Measurements from ENCODE around the gene CCR6. TPM values are rescaled to one million over a fixed set of nuclear protein-coding genes. Genes with fewer than 3 reads are reported as not detected.

CCR6 gene
- total and polyA plus RNA-seq, 2 donors (not counting 3 experiments of a cell fraction or from before 2014, with no cell fraction given) = not detected

DNA sequence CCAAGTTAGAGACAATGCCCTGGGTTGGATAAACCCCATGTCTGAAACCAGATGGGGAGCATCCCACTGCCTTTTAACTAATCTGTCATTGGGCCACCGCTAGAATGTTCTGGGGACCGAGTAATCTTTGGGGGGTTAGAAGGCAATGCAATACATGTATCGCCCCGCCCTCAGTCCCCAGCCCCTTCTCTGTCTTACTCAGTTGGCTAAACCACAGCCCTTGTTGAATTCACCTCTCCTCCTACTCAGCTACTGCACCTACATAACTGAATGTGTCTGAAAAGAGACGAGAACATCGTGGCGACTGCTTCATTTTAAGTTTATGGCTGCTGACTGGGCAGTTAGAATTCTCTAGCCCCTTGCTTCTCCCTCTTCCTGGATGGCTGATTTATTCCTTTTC lies 15.1 kb upstream of the CCR6 start:
- CTCF ChIA-PET = no interaction called here
- DNase-seq (ENCODE audit: low read depth, low spot score) (no peak), FAIRE-seq (no peak)
- H3K4me2 ChIP-seq (ENCODE audit: insufficient read depth, low read length) = no peak overlapping the region
- POLR2A ChIA-PET = no interaction called here
- no peak overlapping the region for H3K9ac ChIP-seq (replicated peaks; ENCODE audit: extremely low read depth, insufficient read depth, low read length)
- no peak overlapping the region for H3K4me3 ChIP-seq (replicated peaks in 1 of 3; ENCODE audit: insufficient read depth in 1 of 3, low read depth in 1 of 3, low read length in 3 of 3)
- BruUV-seq (replicated peaks) = no TSS peak
- TF ChIP-seq JUN (IDR thresholded peaks at IDR 0.05; ENCODE audit: borderline replicate concordance, insufficient read depth, insufficient read length, low read depth) (no peak), MYC (IDR thresholded peaks at IDR 0.05; ENCODE audit: low read depth, low read length) (no peak), POLR2AphosphoS5 (IDR thresholded peaks at IDR 0.05; ENCODE audit: insufficient read depth, low read depth, low read length) (no peak), POLR2A (IDR thresholded peaks at IDR 0.05; ENCODE audit: low read depth, low read length) (no peak), FOS (IDR thresholded peaks at IDR 0.05; ENCODE audit: borderline replicate concordance, insufficient read depth, low read length) (no peak), EZH2 (IDR thresholded peaks at IDR 0.05; ENCODE audit: borderline replicate concordance, low read depth, low read length, severe bottlenecking) (no peak)
- TF ChIP-seq, protein P1, sequence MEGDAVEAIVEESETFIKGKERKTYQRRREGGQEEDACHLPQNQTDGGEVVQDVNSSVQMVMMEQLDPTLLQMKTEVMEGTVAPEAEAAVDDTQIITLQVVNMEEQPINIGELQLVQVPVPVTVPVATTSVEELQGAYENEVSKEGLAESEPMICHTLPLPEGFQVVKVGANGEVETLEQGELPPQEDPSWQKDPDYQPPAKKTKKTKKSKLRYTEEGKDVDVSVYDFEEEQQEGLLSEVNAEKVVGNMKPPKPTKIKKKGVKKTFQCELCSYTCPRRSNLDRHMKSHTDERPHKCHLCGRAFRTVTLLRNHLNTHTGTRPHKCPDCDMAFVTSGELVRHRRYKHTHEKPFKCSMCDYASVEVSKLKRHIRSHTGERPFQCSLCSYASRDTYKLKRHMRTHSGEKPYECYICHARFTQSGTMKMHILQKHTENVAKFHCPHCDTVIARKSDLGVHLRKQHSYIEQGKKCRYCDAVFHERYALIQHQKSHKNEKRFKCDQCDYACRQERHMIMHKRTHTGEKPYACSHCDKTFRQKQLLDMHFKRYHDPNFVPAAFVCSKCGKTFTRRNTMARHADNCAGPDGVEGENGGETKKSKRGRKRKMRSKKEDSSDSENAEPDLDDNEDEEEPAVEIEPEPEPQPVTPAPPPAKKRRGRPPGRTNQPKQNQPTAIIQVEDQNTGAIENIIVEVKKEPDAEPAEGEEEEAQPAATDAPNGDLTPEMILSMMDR (IDR thresholded peaks at IDR 0.05; ENCODE audit: extremely low read depth in 1 of 2, insufficient read depth in 1 of 2, low read depth in 1 of 2, low read length in 2 of 2) = no peak
- no peaks in the 10 kb centered on the region for H3K4me1 ChIP-seq (ENCODE audit: control insufficient read depth, extremely low read depth, insufficient read depth, low read length)
- no peaks in the 10 kb centered on the region for H3K27me3 ChIP-seq (ENCODE audit: control insufficient read depth in 2 of 2, insufficient read depth in 2 of 2, low read length in 2 of 2)
- H3K9me1 ChIP-seq (replicated peaks; ENCODE audit: control insufficient read depth, extremely low read depth, insufficient read depth, low read length) = no peaks in the 10 kb centered on the region
- intact Hi-C loops (cut with micrococcal nuclease) (no loop called here), dilution Hi-C loops (cut with MboI; ENCODE audit: extremely low pct_ligation_motif_present, low sequenced_read_pairs) (no loop called here)
- H2AFZ ChIP-seq (ENCODE audit: low read depth, low read length) = no peak overlapping the region
- no peaks in the 10 kb centered on the region for H3K9me3 ChIP-seq (replicated peaks; ENCODE audit: control insufficient read depth, insufficient read depth, low read length)
- H3K79me2 ChIP-seq (ENCODE audit: control insufficient read depth, insufficient read depth, low read length) = no peaks in the 10 kb centered on the region
- no peak overlapping the region for H3K27ac ChIP-seq (ENCODE audit: insufficient read depth, low read depth, low read length)
- H3K36me3 ChIP-seq (ENCODE audit: control insufficient read depth in 2 of 2, extremely low read depth in 1 of 2, insufficient read depth in 2 of 2, low read length in 2 of 2) = no peaks in the 10 kb centered on the region
- no peaks in the 10 kb centered on the region for H4K20me1 ChIP-seq (replicated peaks; ENCODE audit: control insufficient read depth, extremely low read depth, insufficient read depth, low read length)

DNA sequence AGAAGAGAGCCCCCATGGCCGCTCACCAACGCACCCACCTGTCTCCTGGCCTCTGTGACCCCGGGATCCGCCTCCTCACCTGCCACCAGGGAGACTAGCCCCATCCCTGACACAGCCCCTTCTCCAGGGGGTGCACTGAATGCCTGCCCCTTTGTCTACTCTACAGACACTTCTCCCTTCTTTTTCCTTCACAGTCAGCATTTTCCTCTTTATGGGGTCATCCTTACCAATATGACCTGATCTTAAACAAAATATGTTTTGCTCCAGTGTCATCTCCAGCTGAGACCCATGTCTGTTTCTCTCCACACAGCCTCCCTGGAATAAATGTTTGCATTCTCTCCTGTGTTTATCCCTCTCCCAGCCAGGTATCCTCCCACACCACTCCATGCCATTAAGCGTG lies 14.6 kb upstream of the CCR6 start:
- Histone ChIP-seq H3K79me2 (ENCODE audit: control insufficient read depth, insufficient read depth, low read length) (no peaks in the 10 kb centered on the region), H3K4me2 (ENCODE audit: insufficient read depth, low read length) (no peak overlapping the region), H3K9ac (replicated peaks; ENCODE audit: extremely low read depth, insufficient read depth, low read length) (no peak overlapping the region), H3K9me3 (replicated peaks; ENCODE audit: control insufficient read depth, insufficient read depth, low read length) (no peaks in the 10 kb centered on the region), H4K20me1 (replicated peaks; ENCODE audit: control insufficient read depth, extremely low read depth, insufficient read depth, low read length) (no peaks in the 10 kb centered on the region), H3K9me1 (replicated peaks; ENCODE audit: control insufficient read depth, extremely low read depth, insufficient read depth, low read length) (no peaks in the 10 kb centered on the region), H2AFZ (ENCODE audit: low read depth, low read length) (no peak overlapping the region), H3K27me3 (ENCODE audit: control insufficient read depth in 2 of 2, insufficient read depth in 2 of 2, low read length in 2 of 2) (no peaks in the 10 kb centered on the region), H3K27ac (ENCODE audit: insufficient read depth, low read depth, low read length) (no peak overlapping the region), H3K4me1 (ENCODE audit: control insufficient read depth, extremely low read depth, insufficient read depth, low read length) (no peaks in the 10 kb centered on the region), H3K36me3 (ENCODE audit: control insufficient read depth in 2 of 2, extremely low read depth in 1 of 2, insufficient read depth in 2 of 2, low read length in 2 of 2) (no peaks in the 10 kb centered on the region), H3K4me3 (replicated peaks in 1 of 3; ENCODE audit: insufficient read depth in 1 of 3, low read depth in 1 of 3, low read length in 3 of 3) (no peak overlapping the region)
- TF ChIP-seq FOS (IDR thresholded peaks at IDR 0.05; ENCODE audit: borderline replicate concordance, insufficient read depth, low read length) = no peak
- TF ChIP-seq JUN (IDR thresholded peaks at IDR 0.05; ENCODE audit: borderline replicate concordance, insufficient read depth, insufficient read length, low read depth) = no peak
- intact Hi-C loops (cut with micrococcal nuclease) = no loop called here
- POLR2A ChIA-PET = no interaction called here
- CTCF ChIA-PET = no interaction called here
- BruUV-seq (replicated peaks) = no TSS peak
- dilution Hi-C loops (cut with MboI; ENCODE audit: extremely low pct_ligation_motif_present, low sequenced_read_pairs) = no loop called here
- DNase-seq (ENCODE audit: low read depth, low spot score) (no peak), FAIRE-seq (no peak)

Measured in endothelial cell of umbilical vein (primary cell).